Suprapubic skin (tissue), 4 donors: ENCODE measurements around the gene STX5.

Source experiments
- CTCF ChIP-seq, 2 donors: fragments of 200-600 bp in 1 of 2; fragments of 450-650 bp in 1 of 2; sonication (generic) in 1 of 2; IDR thresholded peaks; one replicate each; pipeline ENCODE4 v1.5.1; 2016 to 2019; ENCODE audit warnings: antibody characterized with exemption in 2 of 2, mild to moderate bottlenecking in 1 of 2, moderate library complexity in 1 of 2
- POLR2A ChIP-seq, 2 donors: fragments of 450-650 bp; IDR thresholded peaks; one replicate each; pipeline ENCODE4 v1.6.1; 2017; ENCODE audit warnings: antibody characterized with exemption in 2 of 2, mild to moderate bottlenecking in 2 of 2, moderate library complexity in 2 of 2
- POLR2AphosphoS5 ChIP-seq, 3 donors: sonication (generic); formaldehyde crosslinking; IDR thresholded peaks; one replicate each; pipeline ENCODE4 v1.6.1; 2017; ENCODE audit warnings: antibody characterized with exemption in 3 of 3

- no peak for TF ChIP-seq POLR2A (IDR thresholded peaks at IDR 0.05)
- TF ChIP-seq CTCF (IDR thresholded peaks at IDR 0.05): no peak
- TF ChIP-seq POLR2AphosphoS5 (IDR thresholded peaks at IDR 0.05): no peak
Measured at GRCh38 chr11:62846177-62846576, 14.3 kb upstream of the STX5 start.
